Memory B cell (primary cell): Measurements from ENCODE around the gene CRABP2.

Source experiments
- ATAC-seq: fragments of 150-1000 bp; cut with Tn5 transposase; 2 replicates; pipeline ENCODE4 v1.10.0; 2021; ENCODE audit warnings: low read depth, mild to moderate bottlenecking, moderate library complexity
- DNase-seq, 2 donors: peaks; one replicate each; pipeline ENCODE4 v3.0.0; 2022; ENCODE audit warnings: low spot score in 2 of 2
- H3K27ac Mint-ChIP-seq: one replicate; pipeline ENCODE4 v1.8.0; 2022; ENCODE audit warnings: mild to moderate bottlenecking, moderate library complexity, mixed read lengths
- H3K27me3 Mint-ChIP-seq: one replicate; pipeline ENCODE4 v1.8.0; 2022; ENCODE audit warnings: mixed read lengths
- H3K36me3 Mint-ChIP-seq: one replicate; pipeline ENCODE4 v1.8.0; 2022; ENCODE audit warnings: mild to moderate bottlenecking, mixed read lengths
- H3K4me1 Mint-ChIP-seq: one replicate; pipeline ENCODE4 v1.8.0; 2022; ENCODE audit warnings: mixed read lengths
- H3K4me3 Mint-ChIP-seq: one replicate; pipeline ENCODE4 v1.8.0; 2022; ENCODE audit warnings: mild to moderate bottlenecking, moderate library complexity, mixed read lengths
- H3K9me3 Mint-ChIP-seq: one replicate; pipeline ENCODE4 v1.8.0; 2022; ENCODE audit warnings: mixed read lengths

CRABP2 gene

DNA sequence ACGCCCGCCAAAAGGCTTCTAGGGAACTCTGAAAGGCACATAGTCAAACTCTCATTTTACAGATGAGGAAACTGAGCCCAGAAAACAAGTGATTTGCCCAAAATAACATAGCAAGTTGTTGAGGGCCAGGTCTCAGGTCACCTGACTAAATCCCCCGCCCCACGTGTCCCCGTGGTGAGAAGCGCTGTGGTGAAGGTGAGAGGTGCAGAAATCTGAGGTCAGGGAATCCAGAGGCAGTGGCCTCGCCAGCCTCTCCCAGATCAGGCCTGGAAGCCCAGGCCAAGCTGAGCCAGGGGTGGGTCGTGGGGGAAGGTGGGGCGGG, 41.0 kb upstream of the CRABP2 start:
- Mint-ChIP-seq H3K4me1 (peaks cover 49% of the 10 kb centered on the region), H3K9me3 (no peaks in the 10 kb centered on the region), H3K27ac (peak overlapping the region; percentile 89), H3K27me3 (no peaks in the 10 kb centered on the region), H3K4me3 (peak overlapping the region; percentile 86), H3K36me3 (peaks cover 22% of the 10 kb centered on the region)
- DNase-seq = no peak
- no peak for ATAC-seq

- H3K4me3 Mint-ChIP-seq = no peak overlapping the region
- H3K36me3 Mint-ChIP-seq = peaks cover 23% of the 10 kb centered on the region
- H3K9me3 Mint-ChIP-seq = no peaks in the 10 kb centered on the region
- H3K27ac Mint-ChIP-seq = peak overlapping the region; percentile 89
- ATAC-seq = no peak
- no peak for DNase-seq
- no peaks in the 10 kb centered on the region for H3K27me3 Mint-ChIP-seq
- H3K4me1 Mint-ChIP-seq = peaks cover 49% of the 10 kb centered on the region
Observed at GRCh38 chr1:156745881-156746280, 40.5 kb upstream of the CRABP2 start.

DNA sequence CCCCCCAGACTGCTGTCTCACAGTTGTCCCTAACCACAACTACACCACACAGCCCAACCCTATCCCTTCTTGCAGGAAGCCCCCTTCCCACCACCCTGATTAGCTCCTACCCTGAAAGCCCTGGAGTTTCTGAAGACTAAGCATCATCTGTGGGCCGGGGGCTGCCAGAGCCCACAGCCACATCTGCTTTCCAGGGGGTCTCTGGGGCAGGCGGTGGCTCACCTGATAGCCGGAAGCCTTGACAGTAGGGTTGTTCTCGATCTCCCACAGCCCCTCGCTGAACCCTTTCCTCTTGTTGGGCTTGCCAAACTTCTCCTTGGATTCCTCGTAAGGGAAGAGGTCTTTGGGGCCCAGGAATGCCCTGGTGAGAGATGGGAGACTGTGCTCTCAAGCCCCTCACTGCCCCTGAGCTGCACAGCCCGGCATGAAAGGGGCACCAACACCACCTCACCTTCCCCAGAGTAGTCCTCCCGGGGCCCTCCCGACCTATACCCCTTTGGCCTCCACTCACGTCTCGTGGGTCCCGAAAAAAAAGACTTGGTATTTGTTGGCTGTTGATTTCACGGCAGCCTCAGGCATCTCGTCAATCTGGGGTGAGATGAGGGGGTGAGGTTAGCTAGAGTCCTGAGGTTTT, 39.5 kb upstream of the CRABP2 start:
- Mint-ChIP-seq H3K36me3 (peaks cover 23% of the 10 kb centered on the region), H3K4me1 (peaks cover 48% of the 10 kb centered on the region), H3K27me3 (no peaks in the 10 kb centered on the region), H3K9me3 (no peaks in the 10 kb centered on the region), H3K27ac (peak overlapping the region; percentile 26), H3K4me3 (no peak overlapping the region)
- ATAC-seq (no peak), DNase-seq (no peak)

GRCh38 chr1:156744344-156744743, 39.0 kb upstream of the CRABP2 start:
- no peak overlapping the region for H3K4me3 Mint-ChIP-seq
- ATAC-seq = no peak
- DNase-seq = no peak
- peaks cover 23% of the 10 kb centered on the region for H3K36me3 Mint-ChIP-seq
- H3K9me3 Mint-ChIP-seq = no peaks in the 10 kb centered on the region
- H3K4me1 Mint-ChIP-seq = peaks cover 42% of the 10 kb centered on the region
- H3K27ac Mint-ChIP-seq = peak overlapping the region; percentile 32
- H3K27me3 Mint-ChIP-seq = no peaks in the 10 kb centered on the region

DNA sequence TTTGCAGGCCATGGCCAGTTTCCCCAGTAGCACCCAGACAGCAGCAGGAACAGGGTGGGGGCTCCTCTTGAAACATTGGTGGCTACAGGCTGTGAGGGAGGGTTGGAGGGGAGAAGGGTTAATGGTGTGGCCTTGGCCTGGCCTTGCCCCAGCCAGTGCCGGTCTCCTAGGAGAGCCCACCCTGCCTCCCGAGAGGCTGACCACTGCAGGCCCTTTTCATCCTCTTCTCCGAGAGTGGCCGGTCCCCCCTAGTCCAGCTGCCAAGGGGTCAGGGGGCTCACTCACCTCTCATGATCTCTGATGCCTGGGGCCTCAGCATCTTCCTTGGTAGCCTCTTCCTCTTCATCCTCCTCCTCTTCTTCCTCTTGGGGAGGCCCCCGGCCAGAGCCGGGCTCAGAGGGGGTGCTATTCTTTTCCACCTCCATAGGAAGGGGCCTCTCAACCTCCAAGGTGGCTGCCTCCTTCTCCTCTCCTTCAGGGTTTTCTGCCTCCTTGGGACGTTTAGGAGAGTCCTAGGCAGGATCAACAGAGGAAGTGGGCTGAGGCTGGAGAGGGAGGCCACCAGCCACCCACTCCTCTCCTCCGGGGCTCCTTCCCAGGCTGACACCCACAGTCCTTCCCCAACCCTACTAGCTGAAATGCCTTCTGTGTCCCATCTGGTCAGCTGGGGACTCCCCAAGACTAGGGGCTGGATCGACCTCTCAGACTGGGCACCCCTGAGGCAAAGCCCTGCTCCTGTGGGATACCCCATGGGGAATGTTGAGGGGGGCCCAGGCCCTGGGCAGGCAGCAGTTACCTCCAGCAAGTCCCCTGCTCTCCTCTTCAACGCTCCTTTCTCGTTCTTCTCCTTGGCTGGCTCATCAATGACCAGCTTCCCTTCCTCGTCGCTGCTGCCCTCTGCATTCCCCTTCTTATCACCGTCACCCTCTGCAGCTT, 38.3 kb upstream of the CRABP2 start:
- H3K36me3 Mint-ChIP-seq = peaks cover 23% of the 10 kb centered on the region
- H3K4me3 Mint-ChIP-seq = no peak overlapping the region
- H3K27ac Mint-ChIP-seq = peak overlapping the region; percentile 32
- no peaks in the 10 kb centered on the region for H3K9me3 Mint-ChIP-seq
- no peaks in the 10 kb centered on the region for H3K27me3 Mint-ChIP-seq
- no peak for ATAC-seq
- H3K4me1 Mint-ChIP-seq = peaks cover 38% of the 10 kb centered on the region
- DNase-seq = no peak

- Mint-ChIP-seq H3K27me3 (no peaks in the 10 kb centered on the region), H3K27ac (peak overlapping the region; percentile 0), H3K4me3 (no peak overlapping the region), H3K9me3 (no peaks in the 10 kb centered on the region), H3K4me1 (peaks cover 30% of the 10 kb centered on the region), H3K36me3 (peaks cover 25% of the 10 kb centered on the region)
- DNase-seq (no peak), ATAC-seq (no peak)
Observed at GRCh38 chr1:156742801-156743200, 37.4 kb upstream of the CRABP2 start.

GRCh38 chr1:156742017-156742416, 36.6 kb upstream of the CRABP2 start:
- DNase-seq (no peak), ATAC-seq (no peak)
- peak overlapping the region; percentile 21 for H3K4me3 Mint-ChIP-seq
- H3K27me3 Mint-ChIP-seq = no peaks in the 10 kb centered on the region
- H3K36me3 Mint-ChIP-seq = peaks cover 30% of the 10 kb centered on the region
- H3K4me1 Mint-ChIP-seq = peaks cover 26% of the 10 kb centered on the region
- no peaks in the 10 kb centered on the region for H3K9me3 Mint-ChIP-seq
- H3K27ac Mint-ChIP-seq = peak overlapping the region; percentile 97

- H3K36me3 Mint-ChIP-seq = peaks cover 30% of the 10 kb centered on the region
- no peaks in the 10 kb centered on the region for H3K27me3 Mint-ChIP-seq
- peak overlapping the region; percentile 95 for H3K4me3 Mint-ChIP-seq
- peaks cover 24% of the 10 kb centered on the region for H3K4me1 Mint-ChIP-seq
- no peaks in the 10 kb centered on the region for H3K9me3 Mint-ChIP-seq
- DNase-seq (no peak), ATAC-seq (no peak)
- peak overlapping the region; percentile 97 for H3K27ac Mint-ChIP-seq
Observed at GRCh38 chr1:156741481-156741983, 36.1 kb upstream of the CRABP2 start.

GRCh38 chr1:156740741-156741480, 35.5 kb upstream of the CRABP2 start, which contains the start of gene MRPL24:
TSS of gene MRPL24 (minus strand) at chr1:156741088. CDS start at chr1:156738704, 2,384 bp downstream.
- Mint-ChIP-seq H3K27me3 (no peaks in the 10 kb centered on the region), H3K9me3 (no peaks in the 10 kb centered on the region), H3K36me3 (peaks cover 28% of the 10 kb centered on the region), H3K27ac (peak within 1 kb of the TSS; percentile 97), H3K4me3 (peak within 1 kb of the TSS; percentile 95), H3K4me1 (peaks cover 19% of the 10 kb centered on the region)
- ATAC-seq = peak; percentile 88
- peak; percentile 86 to 94 for DNase-seq

GRCh38 chr1:156740237-156740740, 34.9 kb upstream of the CRABP2 start:
- no peak for DNase-seq
- H3K4me1 Mint-ChIP-seq = peaks cover 14% of the 10 kb centered on the region
- peak overlapping the region; percentile 95 for H3K4me3 Mint-ChIP-seq

GRCh38 chr1:156738916-156739315, 33.5 kb upstream of the CRABP2 start:
- Mint-ChIP-seq H3K36me3 (peaks cover 18% of the 10 kb centered on the region), H3K4me1 (peaks cover 14% of the 10 kb centered on the region), H3K27ac (peak overlapping the region; percentile 31), H3K27me3 (no peaks in the 10 kb centered on the region), H3K9me3 (no peaks in the 10 kb centered on the region), H3K4me3 (no peak overlapping the region)
- DNase-seq (no peak), ATAC-seq (no peak)

More at GRCh38 chr1:156740237-156740740, 34.9 kb upstream of the CRABP2 start:
- Mint-ChIP-seq H3K36me3 (peaks cover 26% of the 10 kb centered on the region), H3K9me3 (no peaks in the 10 kb centered on the region), H3K27ac (peak overlapping the region; percentile 97), H3K27me3 (no peaks in the 10 kb centered on the region)
- no peak for ATAC-seq

DNA sequence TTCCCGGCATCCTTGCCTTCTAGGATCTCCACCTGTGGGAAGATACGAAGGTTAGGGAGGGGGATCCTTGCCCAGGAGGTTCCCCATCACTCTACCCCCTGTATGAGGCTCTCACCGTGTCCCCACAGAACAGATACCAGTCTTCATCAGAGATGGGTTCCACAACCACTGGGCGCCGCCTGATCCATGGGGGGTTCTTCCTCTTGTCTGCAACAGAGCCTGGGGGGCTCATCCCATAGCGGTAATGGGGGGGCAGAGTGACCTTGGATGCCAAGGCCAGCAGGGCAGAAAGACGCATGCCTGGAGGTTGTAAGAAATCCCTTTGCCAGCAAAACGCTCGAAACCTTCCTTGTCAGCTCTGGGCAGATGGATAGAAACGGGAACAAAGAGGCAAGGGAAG, 33.0 kb upstream of the CRABP2 start:
- DNase-seq (no peak), ATAC-seq (no peak)
- no peak overlapping the region for H3K4me3 Mint-ChIP-seq
- H3K4me1 Mint-ChIP-seq = peaks cover 14% of the 10 kb centered on the region
- peaks cover 13% of the 10 kb centered on the region for H3K36me3 Mint-ChIP-seq
- peak overlapping the region; percentile 31 for H3K27ac Mint-ChIP-seq
- H3K27me3 Mint-ChIP-seq = no peaks in the 10 kb centered on the region
- no peaks in the 10 kb centered on the region for H3K9me3 Mint-ChIP-seq

GRCh38 chr1:156733989-156734584, 28.7 kb upstream of the CRABP2 start:
- Mint-ChIP-seq H3K4me3 (no peak overlapping the region), H3K36me3 (peaks cover 16% of the 10 kb centered on the region)

More at GRCh38 chr1:156733989-156734584, 28.7 kb upstream of the CRABP2 start:
- no peaks in the 10 kb centered on the region for H3K9me3 Mint-ChIP-seq
- no peaks in the 10 kb centered on the region for H3K27me3 Mint-ChIP-seq
- H3K27ac Mint-ChIP-seq = no peak overlapping the region
- ATAC-seq = no peak
- no peak for DNase-seq
- H3K4me1 Mint-ChIP-seq = peaks cover 14% of the 10 kb centered on the region
